ENCODE measurements around the gene SERP2.

SERP2 gene

GRCh38 chr13:44346534-44346933 is 27.1 kb upstream of the SERP2 start:
- CTCF ChIA-PET = no interaction called here
- no peak for DNase-seq (ENCODE audit: low spot score)
- no peak overlapping the region for H3K27ac ChIP-seq
- POLR2A ChIA-PET (ENCODE audit: low non-redundant PET) = no interaction called here
- TF ChIP-seq CTCF (conservative IDR thresholded peaks at IDR 0.05; ENCODE audit: low read depth) = no peak

- CTCF ChIA-PET = no interaction called here
- DNase-seq (ENCODE audit: low spot score) = peak; percentile 11
- TF ChIP-seq CTCF (conservative IDR thresholded peaks at IDR 0.05; ENCODE audit: low read depth) = no peak
- POLR2A ChIA-PET (ENCODE audit: low non-redundant PET) = no interaction called here
- H3K27ac ChIP-seq = no peak overlapping the region
Observed at GRCh38 chr13:44347301-44347700, 26.3 kb upstream of the SERP2 start.

GRCh38 chr13:44347949-44348348 is 25.7 kb upstream of the SERP2 start:
- TF ChIP-seq CTCF (conservative IDR thresholded peaks at IDR 0.05; ENCODE audit: low read depth) = no peak
- POLR2A ChIA-PET (ENCODE audit: low non-redundant PET) = no interaction called here
- DNase-seq (ENCODE audit: low spot score) = no peak
- H3K27ac ChIP-seq = no peak overlapping the region
- CTCF ChIA-PET = no interaction called here

- ChIA-PET CTCF (no interaction called here), POLR2A (ENCODE audit: low non-redundant PET) (no interaction called here)
- no peak for DNase-seq (ENCODE audit: low spot score)
- H3K27ac ChIP-seq = no peak overlapping the region
- TF ChIP-seq CTCF (conservative IDR thresholded peaks at IDR 0.05; ENCODE audit: low read depth) = no peak
Observed at GRCh38 chr13:44350775-44351504, 22.7 kb upstream of the SERP2 start.

GRCh38 chr13:44351505-44351854 is 22.1 kb upstream of the SERP2 start:
- DNase-seq (ENCODE audit: low spot score) = no peak
- TF ChIP-seq CTCF (conservative IDR thresholded peaks at IDR 0.05; ENCODE audit: low read depth) = no peak
- no peak overlapping the region for H3K27ac ChIP-seq
- CTCF ChIA-PET = no interaction called here
- POLR2A ChIA-PET (ENCODE audit: low non-redundant PET) = no interaction called here

- POLR2A ChIA-PET (ENCODE audit: low non-redundant PET) = no interaction called here
- CTCF ChIA-PET = no interaction called here
Observed at GRCh38 chr13:44352202-44352601, 21.4 kb upstream of the SERP2 start.

More at GRCh38 chr13:44352202-44352601, 21.4 kb upstream of the SERP2 start:
- TF ChIP-seq CTCF (conservative IDR thresholded peaks at IDR 0.05; ENCODE audit: low read depth) = no peak
- DNase-seq (ENCODE audit: low spot score) = no peak
- no peak overlapping the region for H3K27ac ChIP-seq
